GM23338 (cell line): Measurements from ENCODE around the gene BICDL1. TPM values are rescaled to one million over a fixed set of nuclear protein-coding genes. Genes with fewer than 3 reads are reported as not detected.

Experiments
- ATAC-seq: fragments of 200-7000 bp; cut with Tn5 transposase; 3 replicates; pipeline ENCODE4 v1.9.1; 2020
- DNase-seq: peaks from one replicate; pipeline ENCODE4 v3.0.0-alpha.2; 2015; ENCODE audit warnings: low spot score
- H2AFZ ChIP-seq: fragments of 200-600 bp; sonication (generic); 2 replicates; pipeline ENCODE4 v1.8.0; 2016; ENCODE audit warnings: antibody characterized with exemption, mild to moderate bottlenecking, moderate library complexity
- H3F3A ChIP-seq: fragments of 200-600 bp; sonication (generic); replicated peaks from 2 replicates; pipeline ENCODE4 v1.8.0; 2017; ENCODE audit warnings: antibody characterized with exemption, mixed run types, low read depth
- H3K27ac ChIP-seq: fragments of 200-600 bp; sonication (generic); 2 replicates; pipeline ENCODE4 v1.6.1; 2016; ENCODE audit warnings: low read depth
- H3K27me3 ChIP-seq: fragments of 200-600 bp; sonication (generic); 2 replicates; pipeline ENCODE4 v1.8.0; 2016; ENCODE audit warnings: mild to moderate bottlenecking, mixed run types, moderate library complexity; ENCODE audit not compliant: insufficient read depth
- H3K36me3 ChIP-seq: fragments of 200-600 bp; sonication (generic); 2 replicates; pipeline ENCODE4 v1.8.0; 2016; ENCODE audit warnings: mild to moderate bottlenecking; ENCODE audit not compliant: insufficient read depth
- H3K4me1 ChIP-seq: fragments of 200-600 bp; sonication (generic); 2 replicates; pipeline ENCODE4 v1.8.0; 2016; ENCODE audit warnings: mild to moderate bottlenecking, moderate library complexity; ENCODE audit not compliant: insufficient read depth
- H3K4me2 ChIP-seq: fragments of 200-600 bp; sonication (generic); 2 replicates; pipeline ENCODE4 v1.7.1; 2017; ENCODE audit warnings: mixed run types
- H3K4me3 ChIP-seq: fragments of 200-600 bp; sonication (generic); 2 replicates; pipeline ENCODE4 v1.6.1; 2016; ENCODE audit warnings: mixed run types
- H3K79me2 ChIP-seq: fragments of 200-600 bp; sonication (generic); replicated peaks from 2 replicates; pipeline ENCODE4 v1.8.0; 2017; ENCODE audit warnings: mild to moderate bottlenecking; ENCODE audit not compliant: insufficient read depth
- H3K9me2 ChIP-seq: fragments of 200-600 bp; sonication (generic); 2 replicates; pipeline ENCODE4 v1.8.0; 2017; ENCODE audit not compliant: insufficient read depth
- H4K20me1 ChIP-seq: fragments of 200-600 bp; sonication (generic); replicated peaks from 2 replicates; pipeline ENCODE4 v1.8.0; 2017; ENCODE audit warnings: mild to moderate bottlenecking; ENCODE audit not compliant: insufficient read depth
- H3K27ac Mint-ChIP-seq: 2 replicates; pipeline ENCODE4 v1.8.0; 2020; ENCODE audit warnings: inconsistent platforms, mild to moderate bottlenecking, moderate library complexity, mixed read lengths
- H3K27me3 Mint-ChIP-seq: 3 replicates; pipeline ENCODE4 v1.8.0; 2022; ENCODE audit warnings: low read depth, mild to moderate bottlenecking, moderate library complexity, mixed read lengths, inconsistent platforms; ENCODE audit not compliant: insufficient read depth, poor library complexity
- H3K36me3 Mint-ChIP-seq: 3 replicates; pipeline ENCODE4 v1.8.0; 2021; ENCODE audit warnings: low read depth, mild to moderate bottlenecking, inconsistent platforms, moderate library complexity, mixed read lengths
- H3K4me1 Mint-ChIP-seq: 3 replicates; pipeline ENCODE4 v1.8.0; 2020; ENCODE audit warnings: mild to moderate bottlenecking, inconsistent platforms, mixed read lengths
- H3K4me3 Mint-ChIP-seq: 3 replicates; pipeline ENCODE4 v1.8.0; 2021; ENCODE audit warnings: moderate library complexity, mild to moderate bottlenecking, inconsistent platforms, mixed read lengths
- H3K9me3 Mint-ChIP-seq: 3 replicates; pipeline ENCODE4 v1.8.0; 2020; ENCODE audit warnings: moderate library complexity, mild to moderate bottlenecking, inconsistent platforms, mixed read lengths
- CREB1 ChIP-seq: fragments of 250-450 bp; sonication (Bioruptor Pico); IDR thresholded peaks from 2 replicates; pipeline ENCODE4 v1.5.0; 2020; ENCODE audit warnings: low read depth, mild to moderate bottlenecking, moderate library complexity
- EZH2 ChIP-seq: fragments of 200-600 bp; sonication (generic); IDR thresholded peaks from one replicate; pipeline ENCODE4 v1.8.0; 2017; ENCODE audit warnings: antibody characterized with exemption, mild to moderate bottlenecking, low read depth; ENCODE audit not compliant: unreplicated experiment
- EZH2phosphoT487 ChIP-seq: fragments of 200-600 bp; sonication (generic); IDR thresholded peaks from one replicate; pipeline ENCODE4 v1.8.1; 2018; ENCODE audit warnings: antibody characterized with exemption; ENCODE audit not compliant: unreplicated experiment
- JUNB ChIP-seq: IDR thresholded peaks from one replicate; pipeline ENCODE4 v1.6.1; 2016; ENCODE audit warnings: antibody characterized with exemption; ENCODE audit not compliant: unreplicated experiment
- NANOG ChIP-seq: IDR thresholded peaks from 2 replicates; pipeline ENCODE4 v1.6.1; 2016; ENCODE audit warnings: antibody characterized with exemption, borderline replicate concordance
- POLR2AphosphoS5 ChIP-seq: IDR thresholded peaks from 2 replicates; pipeline ENCODE4 v1.6.1; 2016; ENCODE audit warnings: antibody characterized with exemption, low read depth
- STAT1 ChIP-seq: IDR thresholded peaks from one replicate; pipeline ENCODE4 v1.6.1; 2016; ENCODE audit warnings: antibody characterized with exemption; ENCODE audit not compliant: unreplicated experiment
- ZNF114 ChIP-seq: fragments of 250-450 bp; sonication (Bioruptor Pico); IDR thresholded peaks from 2 replicates; pipeline ENCODE4 v1.5.0; 2020; ENCODE audit warnings: mild to moderate bottlenecking, moderate library complexity
- ZNF331 ChIP-seq: fragments of 250-450 bp; sonication (Bioruptor Pico); IDR thresholded peaks from 2 replicates; pipeline ENCODE4 v1.5.0; 2020; ENCODE audit warnings: low read depth, mild to moderate bottlenecking, moderate library complexity
- polyA plus RNA-seq: library from polyadenylated mRNA; unstranded; fragments of >200 nt; fragmentation: Nextera tagmentation; extraction: Ambion mirVana; gene quantifications from 2 replicates; pipeline ENCODE4 v1.2.1, GENCODE V29; 2016
- total RNA-seq: library from RNA; depleted of rRNA; stranded (reverse); fragments of >200 nt; shearing (Covaris generic); gene quantifications from 2 replicates; pipeline ENCODE4 v1.2.3, GENCODE V29; 2014
- TF ChIP-seq, protein P1 (sequence below): IDR thresholded peaks from 2 replicates; pipeline ENCODE4 v1.6.1; 2016; ENCODE audit warnings: antibody characterized with exemption
- TF ChIP-seq, protein P2 (sequence below): IDR thresholded peaks from one replicate; pipeline ENCODE4 v1.6.1; 2018; ENCODE audit warnings: antibody characterized with exemption; ENCODE audit not compliant: unreplicated experiment
- TF ChIP-seq, protein P3 (sequence below): fragments of 250-450 bp; sonication (Bioruptor Pico); IDR thresholded peaks from 2 replicates; pipeline ENCODE4 v1.5.0; 2020; ENCODE audit warnings: mild to moderate bottlenecking, moderate library complexity
- TF ChIP-seq, protein P4 (sequence below), 2 experiments: fragments of 200-600 bp in 1 of 2; sonication (generic) in 1 of 2; conservative IDR thresholded peaks; 2 replicates each; pipeline versions ENCODE4 v1.5.1 to v1.6.1; 2016 to 2017; ENCODE audit warnings: antibody characterized with exemption in 2 of 2, low read depth in 2 of 2, mild to moderate bottlenecking in 2 of 2, moderate library complexity in 1 of 2

BICDL1 gene
- total and polyA plus RNA-seq, 2 experiments from 2014 or later = 14.0 to 25.7 TPM

DNA sequence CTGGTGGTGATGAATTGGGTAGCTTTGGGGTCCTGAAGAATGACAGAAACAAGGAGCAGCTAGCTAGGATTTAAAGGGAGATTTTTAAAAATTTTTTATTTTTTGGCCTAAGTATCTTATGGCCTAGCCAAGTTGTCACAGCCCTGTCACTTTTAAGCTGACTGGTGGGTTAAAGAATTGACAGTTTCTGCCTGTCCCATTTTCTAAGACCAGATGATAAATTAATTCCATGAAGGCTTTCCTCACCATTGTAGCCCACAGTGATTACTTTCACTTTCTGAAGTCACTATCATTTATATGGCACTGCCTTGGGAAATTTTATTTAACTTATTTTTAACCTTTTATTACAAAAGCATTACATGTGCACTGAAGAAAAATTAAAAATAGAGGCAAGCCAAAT lies 43.2 kb downstream of the BICDL1 start:
- no peaks in the 10 kb centered on the region for H3K36me3 ChIP-seq
- H3K27ac ChIP-seq = no peak overlapping the region
- no peak overlapping the region for H3K27ac Mint-ChIP-seq
- no peaks in the 10 kb centered on the region for H3K4me1 Mint-ChIP-seq
- H3K9me3 Mint-ChIP-seq = no peaks in the 10 kb centered on the region
- 0 out of 2 replicates have a peak, but pooled peaks cover 3% of the 10 kb centered on the region for H4K20me1 ChIP-seq
- no peaks in the 10 kb centered on the region for H3F3A ChIP-seq
- H2AFZ ChIP-seq = no peak overlapping the region
- DNase-seq (no peak), ATAC-seq (no peak)
- no peak overlapping the region for H3K4me3 Mint-ChIP-seq
- peaks cover 2% of the 10 kb centered on the region for H3K27me3 Mint-ChIP-seq
- no peaks in the 10 kb centered on the region for H3K79me2 ChIP-seq
- H3K9me2 ChIP-seq = no peaks in the 10 kb centered on the region
- H3K4me3 ChIP-seq = no peak overlapping the region
- H3K4me1 ChIP-seq = no peaks in the 10 kb centered on the region
- H3K4me2 ChIP-seq = no peak overlapping the region
- no peaks in the 10 kb centered on the region for H3K27me3 ChIP-seq
- no peaks in the 10 kb centered on the region for H3K36me3 Mint-ChIP-seq
- no peak for TF ChIP-seq JUNB
- no peak for TF ChIP-seq STAT1
- TF ChIP-seq, protein P1, sequence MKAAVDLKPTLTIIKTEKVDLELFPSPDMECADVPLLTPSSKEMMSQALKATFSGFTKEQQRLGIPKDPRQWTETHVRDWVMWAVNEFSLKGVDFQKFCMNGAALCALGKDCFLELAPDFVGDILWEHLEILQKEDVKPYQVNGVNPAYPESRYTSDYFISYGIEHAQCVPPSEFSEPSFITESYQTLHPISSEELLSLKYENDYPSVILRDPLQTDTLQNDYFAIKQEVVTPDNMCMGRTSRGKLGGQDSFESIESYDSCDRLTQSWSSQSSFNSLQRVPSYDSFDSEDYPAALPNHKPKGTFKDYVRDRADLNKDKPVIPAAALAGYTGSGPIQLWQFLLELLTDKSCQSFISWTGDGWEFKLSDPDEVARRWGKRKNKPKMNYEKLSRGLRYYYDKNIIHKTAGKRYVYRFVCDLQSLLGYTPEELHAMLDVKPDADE = no peak
- TF ChIP-seq, protein P2, sequence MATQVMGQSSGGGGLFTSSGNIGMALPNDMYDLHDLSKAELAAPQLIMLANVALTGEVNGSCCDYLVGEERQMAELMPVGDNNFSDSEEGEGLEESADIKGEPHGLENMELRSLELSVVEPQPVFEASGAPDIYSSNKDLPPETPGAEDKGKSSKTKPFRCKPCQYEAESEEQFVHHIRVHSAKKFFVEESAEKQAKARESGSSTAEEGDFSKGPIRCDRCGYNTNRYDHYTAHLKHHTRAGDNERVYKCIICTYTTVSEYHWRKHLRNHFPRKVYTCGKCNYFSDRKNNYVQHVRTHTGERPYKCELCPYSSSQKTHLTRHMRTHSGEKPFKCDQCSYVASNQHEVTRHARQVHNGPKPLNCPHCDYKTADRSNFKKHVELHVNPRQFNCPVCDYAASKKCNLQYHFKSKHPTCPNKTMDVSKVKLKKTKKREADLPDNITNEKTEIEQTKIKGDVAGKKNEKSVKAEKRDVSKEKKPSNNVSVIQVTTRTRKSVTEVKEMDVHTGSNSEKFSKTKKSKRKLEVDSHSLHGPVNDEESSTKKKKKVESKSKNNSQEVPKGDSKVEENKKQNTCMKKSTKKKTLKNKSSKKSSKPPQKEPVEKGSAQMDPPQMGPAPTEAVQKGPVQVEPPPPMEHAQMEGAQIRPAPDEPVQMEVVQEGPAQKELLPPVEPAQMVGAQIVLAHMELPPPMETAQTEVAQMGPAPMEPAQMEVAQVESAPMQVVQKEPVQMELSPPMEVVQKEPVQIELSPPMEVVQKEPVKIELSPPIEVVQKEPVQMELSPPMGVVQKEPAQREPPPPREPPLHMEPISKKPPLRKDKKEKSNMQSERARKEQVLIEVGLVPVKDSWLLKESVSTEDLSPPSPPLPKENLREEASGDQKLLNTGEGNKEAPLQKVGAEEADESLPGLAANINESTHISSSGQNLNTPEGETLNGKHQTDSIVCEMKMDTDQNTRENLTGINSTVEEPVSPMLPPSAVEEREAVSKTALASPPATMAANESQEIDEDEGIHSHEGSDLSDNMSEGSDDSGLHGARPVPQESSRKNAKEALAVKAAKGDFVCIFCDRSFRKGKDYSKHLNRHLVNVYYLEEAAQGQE = no peak
- no peak for TF ChIP-seq EZH2
- no peak for TF ChIP-seq POLR2AphosphoS5
- TF ChIP-seq, protein P3, sequence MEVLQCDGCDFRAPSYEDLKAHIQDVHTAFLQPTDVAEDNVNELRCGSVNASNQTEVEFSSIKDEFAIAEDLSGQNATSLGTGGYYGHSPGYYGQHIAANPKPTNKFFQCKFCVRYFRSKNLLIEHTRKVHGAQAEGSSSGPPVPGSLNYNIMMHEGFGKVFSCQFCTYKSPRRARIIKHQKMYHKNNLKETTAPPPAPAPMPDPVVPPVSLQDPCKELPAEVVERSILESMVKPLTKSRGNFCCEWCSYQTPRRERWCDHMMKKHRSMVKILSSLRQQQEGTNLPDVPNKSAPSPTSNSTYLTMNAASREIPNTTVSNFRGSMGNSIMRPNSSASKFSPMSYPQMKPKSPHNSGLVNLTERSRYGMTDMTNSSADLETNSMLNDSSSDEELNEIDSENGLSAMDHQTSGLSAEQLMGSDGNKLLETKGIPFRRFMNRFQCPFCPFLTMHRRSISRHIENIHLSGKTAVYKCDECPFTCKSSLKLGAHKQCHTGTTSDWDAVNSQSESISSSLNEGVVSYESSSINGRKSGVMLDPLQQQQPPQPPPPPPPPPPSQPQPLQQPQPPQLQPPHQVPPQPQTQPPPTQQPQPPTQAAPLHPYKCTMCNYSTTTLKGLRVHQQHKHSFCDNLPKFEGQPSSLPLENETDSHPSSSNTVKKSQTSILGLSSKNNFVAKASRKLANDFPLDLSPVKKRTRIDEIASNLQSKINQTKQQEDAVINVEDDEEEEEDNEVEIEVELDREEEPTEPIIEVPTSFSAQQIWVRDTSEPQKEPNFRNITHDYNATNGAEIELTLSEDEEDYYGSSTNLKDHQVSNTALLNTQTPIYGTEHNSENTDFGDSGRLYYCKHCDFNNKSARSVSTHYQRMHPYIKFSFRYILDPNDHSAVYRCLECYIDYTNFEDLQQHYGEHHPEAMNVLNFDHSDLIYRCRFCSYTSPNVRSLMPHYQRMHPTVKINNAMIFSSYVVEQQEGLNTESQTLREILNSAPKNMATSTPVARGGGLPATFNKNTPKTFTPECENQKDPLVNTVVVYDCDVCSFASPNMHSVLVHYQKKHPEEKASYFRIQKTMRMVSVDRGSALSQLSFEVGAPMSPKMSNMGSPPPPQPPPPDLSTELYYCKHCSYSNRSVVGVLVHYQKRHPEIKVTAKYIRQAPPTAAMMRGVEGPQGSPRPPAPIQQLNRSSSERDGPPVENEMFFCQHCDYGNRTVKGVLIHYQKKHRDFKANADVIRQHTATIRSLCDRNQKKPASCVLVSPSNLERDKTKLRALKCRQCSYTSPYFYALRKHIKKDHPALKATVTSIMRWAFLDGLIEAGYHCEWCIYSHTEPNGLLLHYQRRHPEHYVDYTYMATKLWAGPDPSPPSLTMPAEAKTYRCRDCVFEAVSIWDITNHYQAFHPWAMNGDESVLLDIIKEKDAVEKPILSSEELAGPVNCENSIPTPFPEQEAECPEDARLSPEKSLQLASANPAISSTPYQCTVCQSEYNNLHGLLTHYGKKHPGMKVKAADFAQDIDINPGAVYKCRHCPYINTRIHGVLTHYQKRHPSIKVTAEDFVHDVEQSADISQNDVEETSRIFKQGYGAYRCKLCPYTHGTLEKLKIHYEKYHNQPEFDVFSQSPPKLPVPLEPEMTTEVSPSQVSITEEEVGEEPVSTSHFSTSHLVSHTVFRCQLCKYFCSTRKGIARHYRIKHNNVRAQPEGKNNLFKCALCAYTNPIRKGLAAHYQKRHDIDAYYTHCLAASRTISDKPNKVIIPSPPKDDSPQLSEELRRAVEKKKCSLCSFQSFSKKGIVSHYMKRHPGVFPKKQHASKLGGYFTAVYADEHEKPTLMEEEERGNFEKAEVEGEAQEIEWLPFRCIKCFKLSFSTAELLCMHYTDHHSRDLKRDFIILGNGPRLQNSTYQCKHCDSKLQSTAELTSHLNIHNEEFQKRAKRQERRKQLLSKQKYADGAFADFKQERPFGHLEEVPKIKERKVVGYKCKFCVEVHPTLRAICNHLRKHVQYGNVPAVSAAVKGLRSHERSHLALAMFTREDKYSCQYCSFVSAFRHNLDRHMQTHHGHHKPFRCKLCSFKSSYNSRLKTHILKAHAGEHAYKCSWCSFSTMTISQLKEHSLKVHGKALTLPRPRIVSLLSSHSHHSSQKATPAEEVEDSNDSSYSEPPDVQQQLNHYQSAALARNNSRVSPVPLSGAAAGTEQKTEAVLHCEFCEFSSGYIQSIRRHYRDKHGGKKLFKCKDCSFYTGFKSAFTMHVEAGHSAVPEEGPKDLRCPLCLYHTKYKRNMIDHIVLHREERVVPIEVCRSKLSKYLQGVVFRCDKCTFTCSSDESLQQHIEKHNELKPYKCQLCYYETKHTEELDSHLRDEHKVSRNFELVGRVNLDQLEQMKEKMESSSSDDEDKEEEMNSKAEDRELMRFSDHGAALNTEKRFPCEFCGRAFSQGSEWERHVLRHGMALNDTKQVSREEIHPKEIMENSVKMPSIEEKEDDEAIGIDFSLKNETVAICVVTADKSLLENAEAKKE (CRISPR knock-in tag) = no peak
- no peak for TF ChIP-seq EZH2phosphoT487
- TF ChIP-seq ZNF331 = no peak
- TF ChIP-seq ZNF114 = no peak
- no peak for TF ChIP-seq CREB1 (CRISPR knock-in tag)
- no peak for TF ChIP-seq NANOG
- TF ChIP-seq, protein P4, sequence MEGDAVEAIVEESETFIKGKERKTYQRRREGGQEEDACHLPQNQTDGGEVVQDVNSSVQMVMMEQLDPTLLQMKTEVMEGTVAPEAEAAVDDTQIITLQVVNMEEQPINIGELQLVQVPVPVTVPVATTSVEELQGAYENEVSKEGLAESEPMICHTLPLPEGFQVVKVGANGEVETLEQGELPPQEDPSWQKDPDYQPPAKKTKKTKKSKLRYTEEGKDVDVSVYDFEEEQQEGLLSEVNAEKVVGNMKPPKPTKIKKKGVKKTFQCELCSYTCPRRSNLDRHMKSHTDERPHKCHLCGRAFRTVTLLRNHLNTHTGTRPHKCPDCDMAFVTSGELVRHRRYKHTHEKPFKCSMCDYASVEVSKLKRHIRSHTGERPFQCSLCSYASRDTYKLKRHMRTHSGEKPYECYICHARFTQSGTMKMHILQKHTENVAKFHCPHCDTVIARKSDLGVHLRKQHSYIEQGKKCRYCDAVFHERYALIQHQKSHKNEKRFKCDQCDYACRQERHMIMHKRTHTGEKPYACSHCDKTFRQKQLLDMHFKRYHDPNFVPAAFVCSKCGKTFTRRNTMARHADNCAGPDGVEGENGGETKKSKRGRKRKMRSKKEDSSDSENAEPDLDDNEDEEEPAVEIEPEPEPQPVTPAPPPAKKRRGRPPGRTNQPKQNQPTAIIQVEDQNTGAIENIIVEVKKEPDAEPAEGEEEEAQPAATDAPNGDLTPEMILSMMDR (conservative IDR thresholded peaks at IDR 0.05; ENCODE audit: low read depth in 2 of 2) = no peak
